OCI-LY3 (cell line): Measurements from ENCODE around the gene CECR2.

Experiments used
- CTCF ChIP-seq: fragments of 200-600, 300-600 bp; sonication (generic); IDR thresholded peaks from 2 replicates; pipeline ENCODE4 v1.5.1; 2014; ENCODE audit warnings: antibody characterized with exemption, low read length, low read depth
- EZH2phosphoT487 ChIP-seq: fragments of 200-600 bp; shearing (Covaris generic); IDR thresholded peaks from 2 replicates; pipeline ENCODE4 v1.6.1; 2018; ENCODE audit warnings: antibody characterized with exemption, mixed run types, low read depth

- TF ChIP-seq CTCF, result no peak
- no peak for TF ChIP-seq EZH2phosphoT487
These were observed 1.1 kb upstream of the CECR2 start for GRCh38 chr22:17368144-17368543.
